Neuron (in vitro differentiated cells): ENCODE data around the gene C6orf163.

ENCODE experiments used
- H2AFZ ChIP-seq: one replicate; pipeline ENCODE4 v1.6.1; 2013; ENCODE audit warnings: low read depth, mild to moderate bottlenecking, inconsistent platforms, low read length, moderate library complexity
- H3K27me3 ChIP-seq: one replicate; pipeline ENCODE4 v1.6.1; 2013; ENCODE audit warnings: low read length; ENCODE audit not compliant: insufficient read depth
- H3K36me3 ChIP-seq: one replicate; pipeline ENCODE4 v1.6.1; 2013; ENCODE audit warnings: low read length; ENCODE audit not compliant: insufficient read depth
- H3K4me1 ChIP-seq: one replicate; pipeline ENCODE4 v1.6.1; 2013; ENCODE audit warnings: low read length; ENCODE audit not compliant: insufficient read depth
- H3K4me3 ChIP-seq: 2 replicates; pipeline ENCODE4 v1.5.1; 2013; ENCODE audit warnings: mild to moderate bottlenecking, low read length, moderate library complexity
- H3K9me3 ChIP-seq: one replicate; pipeline ENCODE4 v1.6.1; 2013; ENCODE audit warnings: low read length

Gene C6orf163

DNA sequence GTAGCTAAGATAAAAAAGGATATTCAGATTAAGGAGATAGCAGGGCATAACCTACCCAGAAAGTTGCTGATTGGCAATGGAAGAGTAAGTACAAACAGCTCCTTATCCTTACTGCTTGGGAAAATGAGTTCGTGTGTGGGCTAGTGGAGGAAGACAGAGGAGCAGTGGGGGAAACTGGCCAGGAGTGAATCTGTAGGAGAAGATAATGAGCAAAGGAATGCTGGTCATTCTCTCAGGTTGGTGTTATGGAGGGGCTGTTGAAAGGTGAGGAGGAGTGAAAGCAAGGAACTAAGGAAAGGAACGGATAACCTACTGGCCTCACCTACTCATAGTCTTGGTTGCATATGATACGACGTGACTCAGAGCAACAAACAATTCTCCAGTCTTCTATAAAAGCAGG lies 8.2 kb upstream of the C6orf163 start:
- Histone ChIP-seq H2AFZ (no peak overlapping the region), H3K27me3 (no peaks in the 10 kb centered on the region), H3K4me3 (no peak overlapping the region), H3K36me3 (no peaks in the 10 kb centered on the region), H3K4me1 (no peaks in the 10 kb centered on the region), H3K9me3 (no peaks in the 10 kb centered on the region)

DNA sequence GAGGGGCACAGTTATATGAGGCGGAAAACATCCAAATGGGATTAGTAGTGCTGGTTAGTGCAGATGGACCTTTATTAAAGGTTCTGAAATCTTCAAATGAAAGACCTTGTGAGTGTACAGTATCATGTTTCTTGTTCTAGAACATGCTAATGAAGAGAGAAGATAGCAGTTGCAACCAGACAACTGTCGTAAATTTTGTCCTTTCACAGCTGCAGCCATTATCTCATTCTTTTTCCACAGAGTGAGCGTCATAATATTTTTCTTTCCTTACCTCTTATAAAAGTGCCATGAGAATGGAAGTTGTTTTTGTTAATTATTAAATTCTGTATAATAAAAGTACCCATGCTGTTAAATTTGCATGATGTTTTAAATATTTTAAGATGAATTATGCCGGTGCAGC lies 4.4 kb upstream of the C6orf163 start:
- no peaks in the 10 kb centered on the region for H3K9me3 ChIP-seq
- H2AFZ ChIP-seq: no peak overlapping the region
- H3K4me1 ChIP-seq: no peaks in the 10 kb centered on the region
- peaks cover 8% of the 10 kb centered on the region for H3K36me3 ChIP-seq
- H3K27me3 ChIP-seq: no peaks in the 10 kb centered on the region
- no peak overlapping the region for H3K4me3 ChIP-seq

DNA sequence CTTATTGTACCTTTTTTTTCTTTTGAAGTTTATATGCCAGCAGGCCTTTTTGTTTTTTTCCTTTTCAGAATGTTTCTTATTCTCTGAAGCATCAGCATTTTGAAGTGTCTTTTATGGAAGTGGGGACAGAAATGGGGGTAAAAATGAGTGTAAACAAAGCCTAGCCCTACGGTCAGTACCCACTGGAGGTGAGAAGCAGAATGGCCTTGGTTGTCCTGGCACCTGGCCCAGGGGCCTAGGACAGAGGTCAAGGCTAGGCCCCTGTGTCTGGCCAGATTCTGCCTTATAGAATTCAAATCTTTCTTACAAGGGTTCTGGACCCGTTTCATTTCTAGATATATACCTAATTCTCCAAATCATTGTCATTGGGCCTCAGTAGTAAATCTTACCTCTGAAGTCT lies 3.5 kb upstream of the C6orf163 start:
- Histone ChIP-seq H3K4me3 (no peak overlapping the region), H3K36me3 (peaks cover 8% of the 10 kb centered on the region), H3K27me3 (no peaks in the 10 kb centered on the region), H3K4me1 (no peaks in the 10 kb centered on the region), H3K9me3 (no peaks in the 10 kb centered on the region), H2AFZ (no peak overlapping the region)

DNA sequence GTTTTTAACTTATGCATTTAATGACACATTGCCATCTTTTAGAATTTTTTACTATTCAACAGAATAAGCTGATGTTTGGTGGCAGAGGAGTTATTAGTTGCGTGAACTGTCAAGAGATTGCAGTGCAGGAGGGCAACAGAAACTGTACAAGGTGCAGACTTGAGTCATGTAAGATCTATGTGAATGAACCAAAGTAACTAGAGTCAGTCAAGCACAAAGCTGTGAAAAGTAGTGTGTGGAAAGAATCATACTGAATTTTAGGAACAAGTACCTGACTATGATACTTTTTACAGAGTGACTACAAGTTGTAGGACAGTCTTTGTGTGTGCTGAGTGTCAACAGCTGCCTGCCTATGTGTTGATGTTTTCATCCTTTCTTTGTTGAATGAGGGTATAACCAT lies 2.7 kb upstream of the C6orf163 start:
- Histone ChIP-seq H3K27me3 (no peaks in the 10 kb centered on the region), H3K9me3 (no peaks in the 10 kb centered on the region), H3K4me3 (no peak overlapping the region)

DNA sequence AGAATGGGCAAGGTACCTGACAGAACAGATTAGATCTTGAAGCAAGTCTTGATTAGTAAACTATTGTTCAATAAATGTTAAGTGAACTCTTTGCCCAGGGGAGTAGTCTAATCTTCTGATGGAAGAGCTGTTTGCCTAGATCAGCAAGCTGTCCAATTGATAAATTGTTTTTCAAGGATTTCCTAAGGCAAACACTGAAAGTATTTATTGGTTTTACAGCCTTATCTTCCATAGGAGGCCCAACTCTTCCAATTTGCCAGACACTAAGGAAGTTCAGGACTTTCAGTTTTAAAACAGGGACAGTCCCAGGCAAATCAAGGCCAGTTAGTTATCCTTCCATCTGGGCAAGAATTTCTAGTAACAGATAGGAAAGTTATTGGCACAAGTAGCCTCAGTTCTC lies 1.8 kb upstream of the C6orf163 start:
- no peaks in the 10 kb centered on the region for H3K4me1 ChIP-seq
- no peaks in the 10 kb centered on the region for H3K9me3 ChIP-seq
- no peak overlapping the region for H3K4me3 ChIP-seq
- peaks cover 8% of the 10 kb centered on the region for H3K36me3 ChIP-seq
- H2AFZ ChIP-seq: no peak overlapping the region
- H3K27me3 ChIP-seq: no peaks in the 10 kb centered on the region

More for the DNA sequence above, 2.7 kb upstream of the C6orf163 start:
- Histone ChIP-seq H3K4me1 (no peaks in the 10 kb centered on the region), H2AFZ (no peak overlapping the region), H3K36me3 (peaks cover 8% of the 10 kb centered on the region)

DNA sequence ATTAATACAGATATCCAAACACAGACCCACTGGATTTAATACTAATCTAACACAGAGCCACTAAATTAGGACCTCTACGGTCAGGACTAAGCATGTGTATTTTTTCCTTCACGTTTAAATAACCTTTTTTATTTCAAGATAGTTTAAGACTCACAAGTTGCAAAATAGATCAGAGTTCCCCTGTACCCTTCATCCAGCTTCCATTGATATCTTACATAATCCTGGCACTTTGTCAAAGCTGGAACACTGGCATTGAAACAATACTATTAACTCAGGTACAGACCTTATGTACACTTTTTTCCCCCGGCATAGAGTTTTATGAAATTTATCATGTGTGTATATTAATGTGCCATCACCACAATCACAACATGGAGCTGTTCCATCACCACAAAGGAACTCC lies 2.1 kb downstream of the C6orf163 start:
- H3K4me3 ChIP-seq: no peak overlapping the region
- peaks cover 8% of the 10 kb centered on the region for H3K36me3 ChIP-seq
- H2AFZ ChIP-seq: no peak overlapping the region
- H3K27me3 ChIP-seq: no peaks in the 10 kb centered on the region
- H3K4me1 ChIP-seq: no peaks in the 10 kb centered on the region
- no peaks in the 10 kb centered on the region for H3K9me3 ChIP-seq

DNA sequence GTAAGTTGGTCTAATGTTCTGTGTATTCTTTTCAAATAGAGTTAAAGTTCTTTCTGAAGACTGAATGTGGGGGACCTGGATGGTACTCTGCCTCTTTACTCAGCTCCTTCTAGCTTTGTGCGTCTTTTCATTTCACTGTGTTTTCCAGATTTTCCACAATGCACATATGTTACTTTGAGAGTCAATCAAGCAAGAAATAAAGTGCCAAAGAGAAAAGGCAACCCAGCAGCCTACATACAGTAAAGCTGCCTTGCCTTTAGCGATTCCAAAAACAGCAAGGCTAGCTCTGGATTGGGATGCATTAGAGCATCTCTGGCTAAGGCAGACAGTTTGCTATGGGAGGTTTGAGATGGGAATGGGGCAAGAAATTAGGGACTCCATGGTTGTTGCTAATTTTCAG lies 5.3 kb downstream of the C6orf163 start:
- Histone ChIP-seq H3K4me3 (no peak overlapping the region), H3K27me3 (no peaks in the 10 kb centered on the region), H3K36me3 (no peaks in the 10 kb centered on the region), H3K4me1 (no peaks in the 10 kb centered on the region), H3K9me3 (no peaks in the 10 kb centered on the region), H2AFZ (no peak overlapping the region)

DNA sequence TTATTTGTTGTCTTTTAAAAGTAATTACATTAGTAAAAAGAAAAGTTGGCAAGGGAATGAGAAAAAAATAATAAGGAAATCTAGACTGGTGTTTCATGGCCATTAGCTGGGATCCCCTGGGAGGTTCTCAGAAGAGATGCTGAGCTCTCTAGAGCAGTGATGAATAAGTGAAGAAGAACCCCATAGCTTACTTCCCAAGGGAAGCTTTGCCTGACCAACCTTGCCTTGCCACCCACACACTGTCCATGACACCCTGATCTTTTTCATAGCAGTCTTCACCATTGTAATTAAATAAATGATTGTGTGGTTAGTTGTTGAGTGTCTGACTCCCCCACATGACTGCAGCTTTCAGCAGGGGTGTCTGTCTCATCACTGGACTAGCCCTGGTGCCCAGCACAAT lies 5.9 kb downstream of the C6orf163 start:
- H3K4me3 ChIP-seq: no peak overlapping the region
- H3K4me1 ChIP-seq: no peaks in the 10 kb centered on the region
- no peaks in the 10 kb centered on the region for H3K9me3 ChIP-seq
- H3K27me3 ChIP-seq: no peaks in the 10 kb centered on the region
- no peaks in the 10 kb centered on the region for H3K36me3 ChIP-seq
- no peak overlapping the region for H2AFZ ChIP-seq

DNA sequence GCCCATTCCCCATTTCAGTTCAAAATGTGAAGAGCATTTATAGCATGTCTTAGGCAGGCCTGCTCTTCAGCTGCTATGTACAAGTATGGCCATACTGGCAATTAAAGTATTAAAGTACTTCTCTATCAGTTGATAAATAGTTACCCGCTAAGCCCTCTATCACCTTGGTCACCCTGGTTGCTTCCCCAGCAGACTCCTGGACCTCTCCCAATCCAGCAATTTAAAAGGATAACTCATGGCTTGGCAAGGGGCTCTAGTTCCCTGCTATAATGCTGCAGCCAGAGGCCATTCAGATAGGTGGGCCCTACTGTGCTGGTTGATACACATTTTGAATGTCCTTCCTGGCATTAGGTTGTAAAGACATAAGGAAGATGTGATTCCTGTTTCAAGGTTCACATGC lies 7.0 kb downstream of the C6orf163 start:
- Histone ChIP-seq H3K4me1 (no peaks in the 10 kb centered on the region), H3K27me3 (no peaks in the 10 kb centered on the region), H3K9me3 (no peaks in the 10 kb centered on the region), H3K36me3 (peaks cover 5% of the 10 kb centered on the region), H3K4me3 (no peak overlapping the region), H2AFZ (no peak overlapping the region)

DNA sequence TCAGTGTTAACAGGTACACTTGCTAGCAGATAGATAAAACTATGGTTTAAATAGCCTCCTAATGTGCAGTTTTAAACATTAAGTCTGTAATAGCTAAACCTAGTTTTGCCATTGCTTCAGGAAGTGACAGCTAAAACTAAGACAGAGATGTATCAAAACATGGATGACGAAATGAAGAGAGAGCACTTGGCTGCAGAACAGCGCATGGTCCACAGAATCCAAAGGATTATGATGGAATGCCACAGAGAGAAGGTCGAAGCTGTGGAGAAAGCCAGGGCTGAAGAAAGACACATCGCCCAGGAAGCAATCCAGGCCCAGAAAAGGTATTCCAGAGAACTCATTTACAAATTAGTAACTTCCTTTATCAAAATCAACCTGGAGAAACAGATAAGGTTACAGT lies 11.6 kb downstream of the C6orf163 start:
- H3K4me3 ChIP-seq: no peak overlapping the region
- H3K4me1 ChIP-seq: no peaks in the 10 kb centered on the region
- H3K27me3 ChIP-seq: no peaks in the 10 kb centered on the region
- H2AFZ ChIP-seq: no peak overlapping the region
- H3K36me3 ChIP-seq: peaks cover 5% of the 10 kb centered on the region
- no peaks in the 10 kb centered on the region for H3K9me3 ChIP-seq

DNA sequence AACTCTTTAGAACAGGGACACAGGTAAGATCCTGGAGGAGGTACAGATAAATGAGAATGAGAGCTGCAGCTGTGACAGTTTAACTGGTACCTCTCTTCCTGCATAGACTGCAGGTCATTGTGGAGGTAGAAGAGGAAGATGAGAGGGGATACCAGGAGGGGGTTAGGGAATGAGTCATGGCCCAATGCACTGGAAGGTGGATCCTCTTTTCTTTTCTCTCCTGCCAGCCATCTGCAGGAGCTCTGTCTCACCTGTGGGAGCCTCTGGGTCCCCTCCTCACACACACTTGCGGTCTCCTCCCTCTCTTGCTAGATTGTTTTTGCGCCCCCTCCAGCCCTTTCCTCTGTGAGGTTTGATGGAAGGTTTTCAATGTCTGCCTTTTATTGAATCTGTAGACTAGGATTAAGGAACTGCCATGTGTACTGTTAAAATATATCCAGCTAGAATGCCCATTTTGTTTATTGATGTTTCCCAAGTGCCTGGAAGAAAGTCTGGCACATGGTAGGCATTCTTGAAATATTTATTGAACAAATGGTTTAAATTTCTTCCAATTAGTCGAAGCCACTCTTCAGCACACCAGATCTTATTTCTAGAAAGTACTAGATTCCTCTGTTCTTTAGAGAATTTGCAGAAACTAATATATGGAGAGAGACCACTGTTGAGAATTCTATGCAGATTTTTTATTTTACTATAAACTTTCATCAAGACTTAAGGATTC lies 13.0 kb downstream of the C6orf163 start:
- Histone ChIP-seq H2AFZ (no peak overlapping the region), H3K4me3 (no peak overlapping the region), H3K9me3 (no peaks in the 10 kb centered on the region), H3K4me1 (no peaks in the 10 kb centered on the region), H3K27me3 (no peaks in the 10 kb centered on the region), H3K36me3 (peaks cover 5% of the 10 kb centered on the region)

DNA sequence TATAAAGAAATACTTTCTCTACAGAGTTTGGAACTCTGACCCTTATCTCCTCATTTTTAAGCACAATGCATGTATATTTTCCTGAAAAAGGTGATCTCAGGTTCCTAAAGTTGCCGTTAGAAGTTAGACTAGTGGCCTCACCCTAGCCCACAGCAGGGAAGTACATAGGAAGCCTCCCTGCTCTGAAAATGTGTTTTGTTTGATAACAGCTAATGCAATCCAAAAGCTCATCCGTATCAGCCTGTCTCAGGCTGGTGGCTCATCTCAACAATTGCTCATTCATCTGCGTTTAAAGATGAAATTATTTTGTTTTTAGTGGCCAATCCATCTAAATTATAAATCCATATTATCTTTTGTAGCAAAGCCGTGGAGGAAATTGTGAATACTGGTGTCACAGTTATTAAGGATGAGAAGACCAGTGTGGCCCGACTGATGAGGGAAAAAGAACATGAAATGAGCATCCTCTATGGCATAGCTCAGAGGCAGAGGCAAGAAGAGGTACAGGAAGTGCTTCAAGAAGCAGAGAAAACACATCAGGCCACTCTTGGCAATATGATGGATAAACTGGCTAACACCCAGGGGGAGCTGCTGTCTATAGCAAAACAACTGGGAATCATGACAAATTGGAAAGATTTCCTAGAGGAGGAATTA lies 20.1 kb downstream of the C6orf163 start:
- H3K9me3 ChIP-seq: peaks cover 7% of the 10 kb centered on the region
- H3K4me3 ChIP-seq: no peak overlapping the region
- no peaks in the 10 kb centered on the region for H3K36me3 ChIP-seq
- no peaks in the 10 kb centered on the region for H3K27me3 ChIP-seq
- no peak overlapping the region for H2AFZ ChIP-seq
- H3K4me1 ChIP-seq: no peaks in the 10 kb centered on the region

DNA sequence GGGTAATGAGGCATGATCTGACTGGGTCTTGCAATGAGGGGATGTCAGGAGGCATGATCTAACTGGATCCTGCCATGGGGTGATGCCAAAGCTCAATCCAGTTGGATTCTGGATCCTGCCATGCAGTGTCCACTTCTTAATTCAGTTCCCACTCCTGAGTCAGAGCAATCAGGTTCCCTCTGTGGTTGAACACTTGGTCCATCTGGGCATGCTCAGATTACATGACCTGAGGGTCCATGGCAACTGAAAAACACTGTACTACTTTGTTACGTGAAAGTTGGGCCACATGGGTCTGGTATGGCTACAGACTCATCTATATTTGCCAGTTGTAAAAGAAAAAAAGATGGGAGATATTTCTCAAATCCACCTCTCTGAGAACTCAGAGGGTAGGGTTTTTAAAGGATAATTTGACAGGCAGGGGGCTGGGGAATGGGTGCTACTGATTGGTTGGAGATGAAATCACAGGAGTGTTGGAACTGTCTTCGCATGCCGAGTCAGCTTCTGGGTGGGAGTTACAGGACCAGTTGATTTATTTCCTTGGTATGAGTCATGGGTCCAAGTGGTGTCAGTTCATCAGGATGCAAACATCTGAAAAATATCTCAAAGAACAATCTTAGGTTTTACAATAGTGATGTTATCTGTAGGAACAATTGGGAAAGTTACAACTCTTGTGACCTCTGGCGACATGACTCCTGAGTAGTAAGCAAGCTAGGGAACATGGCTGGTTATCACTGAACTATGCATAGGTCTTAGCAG lies 21.6 kb downstream of the C6orf163 start:
- Histone ChIP-seq H3K27me3 (no peaks in the 10 kb centered on the region), H3K36me3 (no peaks in the 10 kb centered on the region), H2AFZ (no peak overlapping the region), H3K9me3 (peaks cover 7% of the 10 kb centered on the region), H3K4me3 (no peak overlapping the region), H3K4me1 (no peaks in the 10 kb centered on the region)
